Hepatocyte (in vitro differentiated cells): ENCODE data around the gene ACTR1A.

Source experiments
- CTCF ChIP-seq: fragments of 200-600 bp; sonication (generic); IDR thresholded peaks from 2 replicates; pipeline ENCODE4 v1.5.1; 2016; ENCODE audit warnings: antibody characterized with exemption, mild to moderate bottlenecking; ENCODE audit not compliant: poor library complexity
- EZH2 ChIP-seq: fragments of 200-600 bp; sonication (generic); IDR thresholded peaks from 2 replicates; pipeline ENCODE4 v1.6.1; 2016; ENCODE audit warnings: antibody characterized with exemption, mild to moderate bottlenecking, borderline replicate concordance
- EZH2phosphoT487 ChIP-seq: fragments of 200-600 bp; sonication (generic); IDR thresholded peaks from one replicate; pipeline ENCODE4 v1.6.1; 2018; ENCODE audit warnings: antibody characterized with exemption, mild to moderate bottlenecking, low read depth, moderate library complexity; ENCODE audit not compliant: unreplicated experiment, severe bottlenecking

DNA sequence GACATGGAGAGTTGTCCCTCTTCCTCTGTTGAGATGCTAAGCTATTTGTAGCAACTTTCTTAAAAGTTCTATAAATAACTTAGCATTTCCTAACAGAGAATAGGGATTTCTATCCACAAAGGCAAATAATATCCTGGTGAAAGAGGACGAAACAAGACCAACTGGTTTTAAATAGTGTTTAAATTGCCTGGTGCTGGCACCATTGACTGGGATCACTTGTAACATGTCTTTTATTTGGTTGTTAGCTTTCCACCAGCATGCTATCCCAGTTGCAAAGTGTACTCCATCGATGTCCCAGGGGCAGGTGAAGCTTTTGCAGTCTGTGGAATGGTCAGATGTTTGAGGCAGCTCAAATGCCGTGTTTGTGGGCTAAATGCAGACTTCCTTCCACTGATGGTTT is 5.0 kb upstream of the ACTR1A start:
- TF ChIP-seq CTCF (no peak), EZH2phosphoT487 (no peak), EZH2 (no peak)
